SK-N-SH (cell line): ENCODE data around the gene FAM227B. TPM values are rescaled to one million over a fixed set of nuclear protein-coding genes. Genes with fewer than 3 reads are reported as not detected.

Experiments used
- CTCF ChIA-PET: fragments of 300-600, 350-600 bp; formaldehyde crosslinking; extraction: SDS; loops from one replicate; lab custom pipeline; 2021; lab: Yijun Ruan, JAX
- POLR2A ChIA-PET: fragments of 350-600 bp; sonication (Branson Sonifier 250); formaldehyde crosslinking; extraction: SDS; loops from one replicate; lab custom pipeline; 2020; ENCODE audit warnings: antibody characterized with exemption, inconsistent platforms; lab: Yijun Ruan, JAX
- DNase-seq: peaks from one replicate; pipeline ENCODE4 v3.0.0; 2012
- H2AFZ ChIP-seq: fragments of 200-600 bp; sonication (generic); 2 replicates; pipeline ENCODE4 v1.8.1; 2016; ENCODE audit warnings: antibody characterized with exemption, mild to moderate bottlenecking, low read depth
- H3F3A ChIP-seq: fragments of 200-600 bp; sonication (generic); replicated peaks from 2 replicates; pipeline ENCODE3; 2016; ENCODE audit warnings: antibody characterized with exemption, mild to moderate bottlenecking; ENCODE audit not compliant: insufficient read depth
- H3K27ac ChIP-seq, 2 experiments: fragments of 200-500 bp in 1 of 2; fragments of 200-600 bp in 1 of 2; sonication (Bioruptor generic) in 1 of 2; sonication (generic), shearing (Covaris generic) in 1 of 2; 2 replicates each; pipeline versions ENCODE4 v1.5.1 to v1.6.1; 2014 to 2016; ENCODE audit warnings: low read depth in 2 of 2, inconsistent platforms in 1 of 2, low read length in 1 of 2, mild to moderate bottlenecking in 1 of 2, mixed read lengths in 1 of 2
- H3K27me3 ChIP-seq: fragments of 200-600 bp; sonication (generic), shearing (Covaris generic); 2 replicates; pipeline ENCODE4 v1.6.1; 2016; ENCODE audit warnings: mixed run types; ENCODE audit not compliant: insufficient read depth
- H3K36me3 ChIP-seq, 2 experiments: fragments of 200-500 bp in 1 of 2; fragments of 200-600 bp in 1 of 2; sonication (Bioruptor generic) in 1 of 2; sonication (generic) in 1 of 2; replicated peaks in 1 of 2; 2 replicates each; pipeline versions ENCODE3 to v1.5.1; 2014 to 2016; ENCODE audit warnings: low read length in 1 of 2, mild to moderate bottlenecking in 1 of 2; ENCODE audit not compliant: insufficient read depth in 2 of 2, control insufficient read depth in 1 of 2
- H3K4me1 ChIP-seq, 2 experiments: fragments of 200-500 bp in 1 of 2; fragments of 200-600 bp in 1 of 2; sonication (Bioruptor generic) in 1 of 2; sonication (generic), shearing (Covaris generic) in 1 of 2; 2 replicates each; pipeline versions ENCODE4 v1.5.1 to v1.6.1; 2014 to 2016; ENCODE audit warnings: low read depth in 1 of 2, low read length in 1 of 2, mixed run types in 1 of 2; ENCODE audit not compliant: insufficient read depth in 2 of 2, control insufficient read depth in 1 of 2
- H3K4me2 ChIP-seq: fragments of 200-600 bp; sonication (generic), shearing (Covaris generic); 2 replicates; pipeline ENCODE4 v1.6.1; 2017; ENCODE audit warnings: mixed run types
- H3K4me3 ChIP-seq, 2 experiments: fragments of 200-500 bp in 1 of 2; fragments of 200-600 bp in 1 of 2; sonication (Bioruptor generic) in 1 of 2; sonication (generic), shearing (Covaris generic) in 1 of 2; 2 replicates each; pipeline versions ENCODE4 v1.5.1 to v1.8.1; 2014 to 2016; ENCODE audit warnings: low read depth in 2 of 2, inconsistent platforms in 1 of 2, low read length in 1 of 2, mild to moderate bottlenecking in 1 of 2, mixed read lengths in 1 of 2, moderate library complexity in 1 of 2
- H3K79me2 ChIP-seq: fragments of 200-600 bp; sonication (generic); 2 replicates; pipeline ENCODE4 v1.8.1; 2017; ENCODE audit warnings: mild to moderate bottlenecking; ENCODE audit not compliant: insufficient read depth
- H3K9ac ChIP-seq: fragments of 200-600 bp; sonication (generic); 2 replicates; pipeline ENCODE4 v1.6.1; 2017; ENCODE audit warnings: mixed run types
- H3K9me2 ChIP-seq: fragments of 200-600 bp; sonication (generic); 2 replicates; pipeline ENCODE4 v1.6.1; 2017; ENCODE audit warnings: mixed run types
- H3K9me3 ChIP-seq: fragments of 200-600 bp; sonication (generic); 2 replicates; pipeline ENCODE4 v1.6.1; 2017; ENCODE audit warnings: mixed run types, mild to moderate bottlenecking, moderate library complexity
- H4K20me1 ChIP-seq: fragments of 200-600 bp; sonication (generic); 2 replicates; pipeline ENCODE4 v1.6.1; 2017; ENCODE audit warnings: mild to moderate bottlenecking, mixed run types; ENCODE audit not compliant: insufficient read depth
- CHD2 ChIP-seq: fragments of 150-350 bp; IDR thresholded peaks from 2 replicates; pipeline ENCODE4 v1.6.1; 2018; ENCODE audit warnings: low read length; ENCODE audit not compliant: partially characterized antibody
- FOXJ3 ChIP-seq: sonication (generic); formaldehyde crosslinking; IDR thresholded peaks from 2 replicates; pipeline ENCODE4 v1.5.1; 2020; ENCODE audit warnings: mild to moderate bottlenecking, missing genetic modification reagents
- NFIC ChIP-seq: IDR thresholded peaks from 2 replicates; pipeline ENCODE4 v1.4.0; 2012; ENCODE audit warnings: borderline replicate concordance
- NRF1 ChIP-seq: IDR thresholded peaks from 2 replicates; pipeline ENCODE4 v1.6.1; 2012; ENCODE audit warnings: low read depth, mild to moderate bottlenecking, low read length
- POLR2AphosphoS5 ChIP-seq: IDR thresholded peaks from 2 replicates; pipeline ENCODE4 v1.6.1; 2012; ENCODE audit warnings: low read depth, low read length
- RAD21 ChIP-seq: IDR thresholded peaks from 2 replicates; pipeline ENCODE4 v1.6.1; 2012; ENCODE audit warnings: mild to moderate bottlenecking, low read length
- RCOR1 ChIP-seq: fragments of 150-350 bp; IDR thresholded peaks from 2 replicates; pipeline ENCODE4 v1.6.1; 2017; ENCODE audit warnings: antibody characterized with exemption, low read length
- RFX5 ChIP-seq: IDR thresholded peaks from 2 replicates; pipeline ENCODE4 v1.6.1; 2012; ENCODE audit warnings: mild to moderate bottlenecking, improper control_type of control experiment, low read length
- SIN3A ChIP-seq: IDR thresholded peaks from 2 replicates; pipeline ENCODE4 v1.6.1; 2012; ENCODE audit warnings: low read depth, mild to moderate bottlenecking, low read length, moderate library complexity, borderline replicate concordance
- TAF1 ChIP-seq: IDR thresholded peaks from 2 replicates; pipeline ENCODE4 v1.6.1; 2012; ENCODE audit warnings: low read depth, mild to moderate bottlenecking, low read length, moderate library complexity, borderline replicate concordance
- USF2 ChIP-seq: fragments of 150-350 bp; IDR thresholded peaks from 2 replicates; pipeline ENCODE4 v1.6.1; 2017; ENCODE audit warnings: antibody characterized with exemption, low read length, low read depth, borderline replicate concordance
- YY1 ChIP-seq: IDR thresholded peaks from 2 replicates; pipeline ENCODE4 v1.4.0; 2012; ENCODE audit warnings: low read depth, mild to moderate bottlenecking
- WGBS: methylation state at CpG from one replicate; pipeline ENCODE4 v1.1.6; 2017; ENCODE audit warnings: low lambda C conversion rate; 5-methylcytosine and 5-hydroxymethylcytosine counted together
- polyA plus RNA-seq, 3 experiments: library from polyadenylated mRNA; depleted of rRNA; stranded (reverse); fragments of >200 nt; gene quantifications; 2 replicates each; pipeline ENCODE4 v1.2.3, GENCODE V29; 2012
- TF ChIP-seq, protein P1 (sequence below): IDR thresholded peaks from 2 replicates; pipeline ENCODE4 v1.4.0; 2012; ENCODE audit warnings: low read depth

FAM227B gene
- polyA plus RNA-seq, 1 of the 3 experiments (the other 2 are of a cell fraction), result 4.4 TPM

DNA sequence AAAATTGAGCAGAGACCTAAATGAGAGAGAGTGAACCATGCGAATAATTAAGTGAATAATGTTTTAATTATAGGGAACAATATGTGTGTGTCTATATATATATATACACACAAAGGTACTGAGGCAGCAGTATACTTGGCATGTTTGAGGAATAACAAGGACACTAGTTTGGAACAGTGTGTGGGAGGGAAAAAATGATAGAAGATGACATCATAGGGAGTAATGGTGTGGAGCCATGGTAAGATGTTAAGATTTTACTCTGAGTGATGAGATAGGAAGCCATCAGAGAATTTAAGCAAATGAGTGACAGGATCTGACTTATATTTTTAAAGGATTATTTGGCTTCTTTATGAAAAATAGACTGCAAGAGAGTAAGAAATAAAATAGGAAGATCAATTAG is 29.4 kb upstream of the FAM227B start:
- H3K4me1 ChIP-seq, result peaks cover 3 to 10% of the 10 kb centered on the region in 2 experiments; a peak in 1 of 4 replicates
- TF ChIP-seq POLR2AphosphoS5 (no peak), TAF1 (no peak), CHD2 (no peak), NFIC (no peak), YY1 (no peak), SIN3A (no peak), USF2 (no peak), NRF1 (no peak), RFX5 (no peak)
- no peak for DNase-seq

GRCh38 chr15:49646891-49647290 is 26.3 kb upstream of the FAM227B start:
- POLR2A ChIA-PET, result no interaction called here
- no peaks in the 10 kb centered on the region for H3K9me3 ChIP-seq
- TF ChIP-seq, protein P1, sequence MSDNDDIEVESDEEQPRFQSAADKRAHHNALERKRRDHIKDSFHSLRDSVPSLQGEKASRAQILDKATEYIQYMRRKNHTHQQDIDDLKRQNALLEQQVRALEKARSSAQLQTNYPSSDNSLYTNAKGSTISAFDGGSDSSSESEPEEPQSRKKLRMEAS, result no peak
- TF ChIP-seq FOXJ3 (CRISPR knock-in tag) (no peak), POLR2AphosphoS5 (no peak), NFIC (no peak), RAD21 (no peak), RCOR1 (no peak)
- TF ChIP-seq, all 33 proteins: peak for 0
- Histone ChIP-seq H4K20me1 (no peaks in the 10 kb centered on the region), H3K9me2 (no peaks in the 10 kb centered on the region), H3K4me2 (no peak overlapping the region), H2AFZ (no peak overlapping the region), H3K27ac (no peak overlapping the region), H3K27me3 (no peaks in the 10 kb centered on the region), H3K4me3 (no peak overlapping the region), H3K9ac (no peak overlapping the region), H3F3A (no peaks in the 10 kb centered on the region), H3K36me3 (peaks cover 8 to 27% of the 10 kb centered on the region in 2 experiments), H3K4me1 (peaks cover 6 to 10% of the 10 kb centered on the region in 2 experiments; a peak in 2 of 4 replicates), H3K79me2 (no peaks in the 10 kb centered on the region)
- 93% methylated on average over 2 of the region's 2 CpGs for WGBS
- CTCF ChIA-PET, result no interaction called here
- no peak for DNase-seq

More for the DNA sequence above, 29.4 kb upstream of the FAM227B start:
- H4K20me1 ChIP-seq, result no peaks in the 10 kb centered on the region
- H3K9me2 ChIP-seq, result no peaks in the 10 kb centered on the region
- POLR2A ChIA-PET, result no interaction called here
- H3K27me3 ChIP-seq, result no peaks in the 10 kb centered on the region
- peaks cover 0 to 8% of the 10 kb centered on the region in 2 experiments for H3K36me3 ChIP-seq
- CTCF ChIA-PET, result no interaction called here
- no peaks in the 10 kb centered on the region; the same call in 1 of the 2 replicates for H3K9me3 ChIP-seq
- WGBS, result 100% methylated on average over 1 of the region's 1 CpG
- no peak overlapping the region for H3K4me2 ChIP-seq
- no peak overlapping the region for H2AFZ ChIP-seq
- H3K27ac ChIP-seq, result no peak overlapping the region
- H3K79me2 ChIP-seq, result no peaks in the 10 kb centered on the region
- H3K4me3 ChIP-seq, result no peak overlapping the region
- no peak overlapping the region for H3K9ac ChIP-seq
- H3F3A ChIP-seq, result no peaks in the 10 kb centered on the region
